CD4-positive, alpha-beta T cell treated with Interleukin-15 for 1 hour (primary cell): Measurements from ENCODE around the gene RBBP8NL.

ENCODE experiments used
- DNase-seq: peaks from one replicate; pipeline ENCODE4 v3.0.0-alpha.2; 2020

Gene RBBP8NL

DNA sequence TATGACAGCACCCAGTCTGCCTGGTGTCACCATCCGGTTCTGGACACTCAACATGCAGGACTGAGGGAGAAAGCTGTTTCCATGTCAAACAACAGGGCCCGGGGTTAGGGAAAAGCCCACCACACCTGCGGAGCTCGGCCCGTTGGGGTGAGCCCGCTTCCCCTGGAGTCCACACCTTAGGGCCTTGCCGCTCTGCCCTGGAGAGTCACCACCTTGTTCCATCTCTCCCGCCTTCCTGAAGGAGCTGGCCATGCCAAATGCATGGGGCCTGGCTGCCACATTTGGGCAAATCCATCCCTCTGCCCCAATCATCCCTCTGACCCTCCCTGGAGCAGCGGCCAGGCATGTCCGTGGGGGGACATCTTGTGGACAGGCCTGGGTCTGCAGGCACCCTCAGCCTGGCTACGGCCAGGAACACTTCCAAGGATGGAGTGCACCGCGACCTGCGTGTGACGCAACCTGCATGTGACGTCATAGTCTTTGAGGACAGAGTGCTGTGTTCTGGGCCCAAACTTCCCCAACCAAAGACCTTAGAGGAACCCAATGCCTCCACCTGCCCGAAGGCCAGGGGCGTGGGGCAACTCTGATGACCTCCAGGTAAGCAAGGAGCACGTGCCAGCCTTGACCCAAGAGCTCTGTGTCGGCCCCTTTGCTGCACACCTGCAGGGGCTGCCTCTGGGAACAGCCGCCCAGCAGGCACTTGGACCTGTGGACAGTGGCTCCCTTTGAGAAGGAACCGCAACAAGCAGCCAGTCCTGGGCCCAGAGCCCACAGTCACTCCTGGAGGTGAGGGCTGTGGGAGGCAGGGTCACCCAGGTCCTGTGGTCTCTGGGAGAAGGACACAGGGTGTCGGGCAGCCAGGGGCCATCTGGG lies 22.0 kb downstream of the RBBP8NL start:
- DNase-seq: peak; percentile 27

DNA sequence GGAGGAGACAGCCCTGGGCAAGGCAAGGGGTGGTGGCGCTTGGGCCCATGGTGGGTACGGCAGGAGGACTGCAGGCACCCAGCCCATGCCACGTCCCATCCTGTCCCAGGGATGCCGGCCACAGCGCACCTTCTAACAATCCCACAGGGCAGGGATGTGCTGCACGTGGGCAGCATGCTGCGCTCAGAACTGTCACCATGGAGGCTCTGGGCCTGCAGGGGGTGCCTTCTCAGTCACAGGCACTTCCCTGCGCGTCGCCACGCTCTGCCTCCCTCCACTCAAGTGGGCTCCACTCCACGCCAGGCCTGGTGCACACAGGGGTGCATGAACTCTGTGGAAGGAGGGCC lies 22.6 kb downstream of the RBBP8NL start:
- no peak for DNase-seq

DNA sequence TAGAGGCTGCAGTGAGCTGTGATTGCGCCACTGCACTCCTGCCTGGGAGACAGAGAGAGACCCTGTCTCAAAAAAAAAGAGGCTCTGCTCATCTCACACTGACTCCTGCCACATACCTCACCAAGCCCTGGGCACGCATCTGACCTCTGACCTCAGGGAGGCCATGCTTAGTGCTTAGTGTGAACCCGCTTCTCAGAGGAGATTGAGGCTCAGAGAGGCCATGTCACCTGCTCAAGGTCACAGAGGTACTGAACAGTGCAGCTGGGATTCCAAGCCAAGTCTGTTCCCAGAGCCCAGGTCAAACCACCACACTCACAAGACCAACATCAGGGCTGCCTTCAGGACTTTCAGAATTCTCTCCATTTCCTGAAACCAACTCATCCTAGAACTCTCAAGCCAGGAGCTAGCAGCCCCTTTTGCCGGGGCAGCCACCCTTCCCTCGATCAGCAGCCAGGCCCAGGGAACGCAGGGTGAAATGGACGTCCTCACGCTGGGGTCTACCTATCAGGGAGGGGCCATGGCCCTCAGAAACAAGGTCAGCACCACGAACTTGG lies 23.1 kb downstream of the RBBP8NL start:
- DNase-seq: no peak

DNA sequence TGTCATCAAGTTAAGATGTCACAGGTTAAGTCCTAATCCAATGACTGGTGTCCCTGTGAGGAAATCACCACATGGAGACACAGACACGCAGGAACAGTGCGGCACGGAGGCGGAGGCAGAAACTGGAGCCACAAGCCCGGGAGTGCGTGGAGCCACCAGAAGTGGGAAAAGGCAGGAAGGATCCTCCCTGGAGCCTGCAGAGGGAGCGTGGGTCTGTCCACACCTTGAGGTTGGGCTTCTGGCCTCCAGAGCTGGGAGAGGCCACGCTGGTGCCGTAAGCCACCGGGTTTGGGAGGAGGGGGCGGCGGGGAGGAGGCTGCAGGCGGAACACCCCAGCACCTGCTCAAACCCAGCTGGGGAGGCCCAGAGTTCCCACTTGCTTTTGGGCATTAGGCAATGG lies 24.0 kb downstream of the RBBP8NL start:
- no peak for DNase-seq

DNA sequence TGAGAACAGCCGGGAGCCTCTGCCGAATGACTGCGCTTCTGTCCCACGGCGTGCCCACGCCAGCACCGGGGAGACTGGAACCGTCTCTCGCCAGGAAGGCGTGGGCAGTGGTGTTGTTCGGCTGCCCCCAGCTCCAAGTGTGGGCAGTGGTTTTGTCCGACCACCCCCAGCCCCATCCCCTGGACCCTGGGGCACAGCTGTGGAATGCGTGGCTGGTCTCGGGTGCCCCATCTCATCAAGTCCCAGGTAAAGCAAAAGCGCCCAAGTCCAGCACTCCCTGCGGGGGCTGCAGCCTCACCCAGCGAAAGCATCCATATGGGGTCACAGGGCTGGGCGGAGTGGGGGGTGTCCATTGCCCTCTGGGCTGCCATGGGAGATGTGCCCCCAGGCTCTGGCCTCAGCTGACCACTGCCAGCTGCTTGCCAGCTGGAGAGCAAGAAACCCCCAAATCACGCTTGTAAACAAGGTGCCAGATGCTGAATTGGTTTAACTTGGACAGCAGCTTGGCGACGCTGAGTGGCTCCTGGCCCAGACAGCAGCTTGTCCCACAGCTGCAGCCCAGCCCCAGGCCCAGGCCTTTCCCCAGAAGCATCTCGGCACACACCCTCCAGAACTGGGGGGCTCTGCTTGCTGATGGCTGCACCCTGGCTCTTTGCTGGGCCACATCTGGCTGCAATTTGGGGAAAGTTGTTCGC lies 24.7 kb downstream of the RBBP8NL start:
- DNase-seq: no peak

DNA sequence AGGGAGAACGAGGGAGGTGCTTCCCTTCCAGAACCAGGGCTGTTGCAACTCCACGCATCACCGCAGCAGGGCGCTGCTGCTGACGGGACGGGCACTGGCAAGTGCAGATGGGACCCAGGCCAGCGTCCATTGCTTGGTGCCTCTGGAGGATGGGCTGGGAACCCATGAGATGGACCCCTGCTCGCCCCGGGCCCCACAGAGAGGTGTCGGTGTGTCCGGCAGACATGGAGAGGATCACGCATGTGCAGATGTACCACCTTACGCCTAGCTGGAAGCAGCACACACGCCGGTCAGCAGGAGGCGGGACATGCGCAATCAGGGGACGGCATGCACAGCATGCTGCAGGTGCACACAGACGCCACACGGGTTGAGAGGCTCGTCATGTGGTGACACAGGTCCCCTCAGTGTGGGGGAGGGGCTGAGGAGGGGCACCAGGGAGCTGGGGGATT lies 26.0 kb downstream of the RBBP8NL start:
- no peak for DNase-seq

DNA sequence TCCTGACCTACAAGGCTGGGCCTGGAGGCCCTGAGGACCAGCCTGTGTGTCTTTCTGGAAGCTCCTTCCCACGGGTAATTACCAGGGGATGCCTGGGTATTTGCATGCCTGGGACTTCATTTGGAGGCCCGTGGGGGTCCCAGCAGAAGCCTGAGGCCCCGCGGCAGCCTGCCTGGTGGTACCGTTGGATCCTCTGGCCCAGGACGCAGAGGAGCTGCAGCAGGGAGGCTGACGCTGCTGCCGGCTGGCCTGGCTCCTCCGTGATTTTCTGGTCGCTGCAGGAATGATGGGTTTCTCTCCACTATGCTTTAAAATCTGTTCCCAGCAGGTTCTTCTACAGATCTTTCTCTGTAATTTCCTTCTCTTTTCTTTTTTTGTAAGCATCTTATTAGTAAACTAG lies 26.8 kb downstream of the RBBP8NL start:
- DNase-seq: no peak

DNA sequence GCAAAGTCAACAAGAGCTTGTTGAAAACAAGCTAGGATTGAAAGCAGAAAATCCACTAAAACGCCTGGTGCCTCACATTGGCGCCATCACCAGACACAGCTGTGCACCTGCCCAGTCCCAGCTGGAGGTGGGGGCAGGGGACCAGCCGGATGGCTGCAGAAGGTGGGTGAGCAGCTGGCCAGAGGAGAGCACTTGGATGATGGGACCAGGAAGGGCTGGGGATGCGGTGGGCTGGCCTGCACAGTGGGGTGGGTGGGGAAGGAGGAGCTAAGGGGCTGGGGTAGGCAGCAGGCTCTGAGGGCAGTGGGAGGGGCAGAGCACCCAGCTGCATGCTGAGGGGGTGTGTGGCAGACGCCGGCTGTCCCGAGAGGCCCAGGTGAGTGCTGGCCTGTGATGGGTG lies 27.3 kb downstream of the RBBP8NL start:
- no peak for DNase-seq

DNA sequence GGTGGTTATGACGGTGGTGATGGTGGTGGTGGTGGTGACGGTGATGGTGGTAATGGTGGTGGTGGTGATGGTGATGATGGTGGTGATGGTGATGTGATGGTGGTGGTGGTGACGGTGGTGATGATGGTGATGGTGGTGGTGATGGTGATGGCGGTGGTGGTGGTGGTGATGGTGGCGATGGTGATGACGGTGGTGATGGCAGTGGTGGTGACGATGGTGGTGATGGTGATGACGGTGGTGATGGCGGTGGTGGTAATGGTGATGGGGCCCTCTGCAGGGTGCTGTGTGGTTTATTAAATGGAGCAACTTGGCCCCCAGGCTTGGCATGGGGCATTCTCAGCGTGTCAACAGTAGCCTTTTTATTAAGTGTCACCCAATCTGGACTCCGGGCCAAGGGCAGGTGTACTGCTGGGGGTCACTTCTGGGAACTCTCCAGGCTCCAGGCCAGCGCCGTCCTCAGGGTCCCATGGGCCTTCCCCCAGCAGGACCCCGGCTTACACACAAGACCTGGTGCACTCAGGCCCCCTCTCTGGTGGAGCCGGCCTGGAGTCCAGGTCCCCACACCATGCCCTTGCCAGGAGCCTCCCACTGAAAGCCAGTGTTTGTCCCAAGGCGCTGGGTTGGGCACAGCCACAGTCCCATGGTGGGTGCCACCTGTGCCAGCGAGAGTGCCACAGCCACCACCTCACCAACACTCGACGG lies 29.1 kb downstream of the RBBP8NL start:
- DNase-seq: no peak

DNA sequence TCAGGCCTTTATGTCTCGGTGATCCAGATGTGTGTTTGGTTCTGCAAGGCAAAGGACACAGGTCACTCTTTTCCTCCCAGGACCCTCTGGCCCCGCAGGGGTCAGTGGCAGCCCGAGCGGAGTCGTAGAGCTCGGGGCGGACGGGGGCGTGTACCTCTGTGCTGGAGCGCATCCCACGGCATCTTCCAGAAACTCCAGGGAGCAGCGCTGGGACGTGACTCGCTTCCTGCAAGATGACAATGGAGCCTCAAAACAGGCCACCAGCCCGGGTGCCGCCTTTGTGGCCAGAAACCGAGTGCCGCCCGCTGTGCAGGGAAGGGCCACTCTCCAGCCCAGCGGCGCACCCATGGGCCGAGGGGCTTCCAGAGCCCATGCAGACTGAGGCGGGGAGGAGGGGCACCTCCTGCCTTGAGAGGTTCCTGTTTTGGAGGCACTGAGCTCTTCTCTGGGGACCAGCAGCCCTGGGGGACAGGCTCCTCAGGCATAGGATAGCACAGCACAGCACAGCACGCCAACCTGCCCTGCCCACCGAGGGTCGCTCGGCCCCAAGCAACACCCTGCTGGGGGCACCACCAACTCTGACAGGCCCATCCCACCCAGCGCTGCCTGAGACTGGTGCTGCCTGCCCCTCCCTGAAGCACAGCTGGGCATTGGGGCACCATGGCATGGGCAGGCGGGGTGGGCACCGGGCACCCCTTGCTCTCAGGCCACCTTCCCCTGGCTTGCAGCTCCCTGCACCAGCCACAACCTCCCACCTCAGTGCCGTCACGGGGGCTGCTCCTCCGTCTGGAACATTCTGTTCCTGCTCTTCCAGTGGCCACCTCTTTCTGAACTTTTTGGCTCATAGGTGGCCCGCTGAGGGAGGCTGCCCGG lies 30.7 kb downstream of the RBBP8NL start:
- DNase-seq: no peak

DNA sequence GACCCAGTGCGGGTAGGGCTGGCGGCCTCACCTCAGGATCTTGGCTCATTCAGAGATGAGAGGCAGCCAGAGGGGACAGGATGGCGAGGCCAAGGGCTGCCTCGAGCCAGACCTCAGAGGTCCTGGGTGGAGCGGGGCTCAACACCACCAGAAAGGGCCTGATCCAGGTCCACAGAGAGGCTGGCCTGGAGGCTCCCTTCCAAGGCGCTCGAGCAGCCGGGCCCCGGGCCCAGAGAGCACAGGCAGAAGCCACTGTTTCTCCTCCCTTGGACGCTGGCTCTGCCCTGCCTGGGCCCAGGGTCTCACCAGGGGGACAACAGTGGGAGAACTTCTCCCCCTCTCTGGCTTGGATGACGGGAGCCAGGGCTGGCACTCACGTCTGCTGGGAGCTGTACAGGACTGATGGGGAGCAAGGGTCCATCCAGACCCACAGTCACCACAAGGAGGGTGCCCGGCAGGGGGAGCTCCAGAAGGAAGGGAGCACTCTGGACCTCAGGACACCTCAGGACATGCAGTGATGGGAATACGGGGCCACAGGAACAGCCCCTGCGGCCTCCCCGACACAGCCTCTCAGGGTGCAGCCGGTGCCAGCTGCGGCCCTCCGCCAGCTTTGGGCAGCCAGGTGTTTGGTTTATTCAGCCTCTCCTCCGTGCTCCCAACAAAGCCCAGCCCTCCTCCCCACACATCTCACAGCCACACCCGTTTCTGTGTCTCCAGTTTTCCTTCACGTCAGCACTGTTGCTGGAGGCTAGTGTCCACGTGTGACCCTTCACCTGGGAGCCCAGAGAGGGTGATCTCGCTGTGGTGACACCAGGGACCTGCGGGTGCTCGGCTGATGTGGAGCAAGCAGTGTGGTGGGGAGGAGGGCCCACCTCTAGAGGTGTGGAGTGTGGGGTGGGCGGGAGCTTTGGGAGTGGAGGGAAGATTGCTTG lies 31.8 kb downstream of the RBBP8NL start:
- no peak for DNase-seq

DNA sequence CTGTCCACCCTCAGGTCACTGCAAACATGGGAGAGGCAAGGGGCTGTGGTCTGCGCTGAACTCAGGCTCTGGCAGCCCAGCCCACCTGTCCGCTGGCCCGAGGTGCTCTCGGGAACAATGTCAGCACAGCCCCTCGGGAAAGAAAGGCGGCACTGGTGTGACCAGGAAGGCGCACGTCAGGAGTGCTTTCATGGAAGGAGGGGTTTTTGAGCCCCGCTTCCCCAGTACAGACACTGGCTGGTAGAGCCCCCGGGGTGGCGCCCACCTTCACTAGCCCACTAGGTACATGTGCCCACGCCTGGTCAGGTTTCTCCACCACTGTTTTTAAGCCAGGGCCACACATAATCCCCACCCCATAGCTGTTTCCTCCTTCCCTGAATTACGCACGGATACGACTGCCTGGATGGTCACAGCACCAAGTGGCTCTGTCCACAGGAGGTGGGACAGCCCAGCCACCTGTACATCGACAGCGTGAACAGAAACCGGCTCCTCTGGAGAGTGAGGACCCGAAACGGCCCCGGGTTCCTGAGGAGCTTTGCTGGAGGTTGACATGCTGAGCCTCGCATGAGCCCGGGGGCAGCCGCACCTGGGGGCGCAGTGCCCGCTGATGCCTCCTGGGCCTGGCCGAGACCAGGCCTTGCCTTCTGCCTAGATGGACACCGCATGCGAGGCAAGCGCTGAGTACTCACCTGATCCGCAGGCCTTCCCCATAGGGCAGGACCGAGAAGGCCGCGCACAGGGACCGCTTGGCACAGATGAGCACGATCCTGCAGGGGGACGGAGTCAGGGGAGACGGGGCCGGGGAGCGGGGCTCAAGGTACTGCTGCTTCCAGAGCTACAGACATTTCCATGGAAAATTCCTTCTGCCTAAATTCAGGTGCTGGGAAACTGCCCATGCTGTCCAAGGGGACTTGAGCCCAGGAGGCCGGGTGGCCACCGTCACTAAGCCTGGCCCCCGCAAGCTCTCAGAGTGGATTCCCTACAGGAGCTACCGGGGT lies 32.8 kb downstream of the RBBP8NL start:
- no peak for DNase-seq

DNA sequence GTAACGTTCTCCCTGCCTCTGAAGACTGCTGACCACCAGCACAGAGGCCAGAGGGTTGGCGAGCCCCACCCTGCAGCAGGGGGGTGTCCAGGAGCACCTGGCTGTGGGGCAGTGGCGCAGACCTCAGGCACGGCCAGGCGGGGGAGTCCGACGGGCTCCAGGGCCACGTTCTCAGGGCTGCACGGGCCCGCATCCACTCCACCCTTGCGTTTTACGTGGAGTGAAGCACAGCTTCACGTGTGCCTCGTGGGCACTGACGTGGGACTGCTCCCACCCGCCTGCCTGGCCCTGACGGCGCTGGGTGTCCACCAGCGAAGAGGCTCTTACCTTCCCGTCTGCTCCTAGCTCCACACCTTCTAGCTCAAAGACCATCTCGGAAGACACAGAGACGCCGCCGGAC lies 33.5 kb downstream of the RBBP8NL start:
- no peak for DNase-seq

DNA sequence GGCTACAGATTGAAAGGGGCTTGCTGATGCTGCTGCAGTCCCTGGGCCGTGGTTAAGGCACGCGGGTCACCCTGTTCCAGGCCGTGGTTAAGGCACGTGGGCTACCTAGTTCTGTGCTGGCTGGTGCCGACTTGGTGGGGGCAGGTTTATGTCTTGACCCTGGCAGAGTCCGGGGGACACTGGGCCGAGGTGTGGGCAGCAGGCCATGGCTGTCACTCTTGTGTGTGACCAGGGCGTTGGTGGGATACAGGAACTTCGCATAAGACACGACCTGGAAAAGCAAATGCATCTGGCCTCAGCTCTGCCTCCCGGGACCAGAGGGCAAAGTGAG lies 34.0 kb downstream of the RBBP8NL start:
- no peak for DNase-seq

DNA sequence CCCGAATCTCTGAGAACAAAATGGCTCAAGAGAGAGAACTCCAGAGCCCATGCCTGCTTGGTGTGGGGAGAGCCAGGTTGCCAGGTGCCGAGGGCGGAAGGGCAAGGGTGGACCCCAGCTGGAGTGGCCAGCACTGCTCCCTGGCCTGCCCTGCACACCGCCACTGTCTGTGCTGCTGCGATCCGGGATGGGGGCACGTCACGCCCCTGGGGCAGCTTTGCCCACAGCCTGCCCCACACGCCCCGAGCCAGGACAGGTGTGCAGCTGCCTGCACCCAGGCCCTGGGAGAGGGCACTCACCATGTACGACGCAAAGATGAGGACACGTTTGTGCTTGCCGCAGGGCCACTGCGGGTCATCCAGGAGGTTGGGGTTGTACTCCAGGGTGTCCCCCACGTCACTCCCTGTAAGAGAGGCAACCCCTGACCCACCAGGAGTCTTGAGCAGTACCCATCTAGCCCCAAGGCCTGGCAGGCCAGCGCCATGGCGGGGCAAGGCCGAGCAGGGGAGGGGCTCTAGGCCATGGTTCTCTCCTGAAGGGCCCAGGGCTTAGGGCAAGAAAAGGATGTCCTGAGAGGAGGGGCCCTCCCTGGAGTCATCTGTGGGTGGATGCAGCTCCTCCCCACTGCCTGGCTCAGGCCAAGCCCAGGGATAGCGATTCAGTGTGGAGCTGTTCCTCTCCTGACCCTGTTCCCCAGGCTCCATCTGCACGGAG lies 34.6 kb downstream of the RBBP8NL start:
- DNase-seq: no peak

DNA sequence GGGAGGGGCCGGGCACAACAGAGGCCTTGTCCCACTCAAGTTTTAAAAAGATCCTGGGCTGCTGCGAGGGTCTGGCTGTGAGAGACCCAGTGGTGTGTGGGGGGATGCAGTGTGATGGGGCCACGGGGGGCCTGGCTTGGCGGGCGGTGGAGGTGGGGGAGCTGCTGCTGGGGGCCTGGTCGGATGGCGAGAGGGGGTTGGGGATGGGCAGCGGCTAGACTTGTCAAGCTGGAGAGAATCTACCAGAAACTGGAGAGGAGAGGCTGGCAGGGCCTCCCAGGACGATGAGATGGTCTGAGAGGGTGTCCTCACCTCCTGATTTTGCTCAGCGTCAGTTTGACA lies 35.3 kb downstream of the RBBP8NL start:
- DNase-seq: no peak

DNA sequence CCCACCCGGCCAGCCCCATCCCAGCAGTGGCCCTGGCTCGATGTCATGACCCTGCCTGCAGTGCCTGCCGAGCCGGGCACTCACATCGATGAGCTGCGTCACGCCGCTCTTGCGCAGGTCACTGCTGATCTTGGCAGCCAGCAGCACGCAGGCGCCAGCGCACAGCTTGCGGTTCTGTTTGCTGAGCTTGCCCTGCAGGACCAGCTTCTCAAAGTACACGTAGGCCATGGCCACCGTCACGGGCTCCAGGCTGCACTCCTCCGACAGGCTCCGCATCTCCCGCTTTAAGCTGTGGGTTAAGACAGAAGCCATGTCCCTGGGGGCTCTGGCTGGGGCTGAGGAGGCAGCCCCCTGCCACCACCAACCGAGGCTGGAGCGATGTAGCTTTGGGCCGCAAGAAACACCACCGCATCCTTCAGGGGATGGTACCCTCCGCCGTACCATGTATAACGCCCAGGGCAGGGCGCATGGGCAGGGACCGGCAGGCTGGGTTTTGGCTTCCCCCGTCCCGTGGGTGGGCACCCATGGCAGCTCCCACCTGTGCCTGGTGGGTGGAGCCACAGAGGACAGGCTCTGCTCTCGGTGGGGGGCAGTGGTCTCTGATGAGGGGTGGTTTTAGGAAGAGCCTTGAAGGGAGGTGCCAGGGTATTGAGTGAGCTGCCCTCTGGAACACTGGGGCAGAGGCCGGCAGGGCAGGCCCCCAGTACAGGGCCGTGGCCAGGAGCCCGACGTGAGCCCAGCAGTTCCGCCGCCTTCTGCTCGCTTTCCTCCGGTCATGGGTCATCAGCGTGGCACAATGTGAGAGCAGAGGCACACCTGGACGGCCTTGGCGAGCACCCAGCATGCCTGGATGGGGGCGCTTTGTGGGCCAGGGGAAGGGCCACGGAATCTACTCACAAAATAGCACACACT lies 35.9 kb downstream of the RBBP8NL start:
- DNase-seq: no peak
